Central memory CD8-positive, alpha-beta T cell (primary cell): ENCODE results near the gene SET.
"Not testable (repeated sequence)": the region's sequence is repeated elsewhere in the genome, so short reads cannot be mapped to it uniquely, and the experiment has no call there.

Source experiments
- ATAC-seq: fragments of 150-1000 bp; cut with Tn5 transposase; replicated peaks from 2 replicates; pipeline ENCODE4 v1.10.0; 2022; ENCODE audit warnings: mild to moderate bottlenecking, moderate FRiP score, moderate number of reproducible peaks; ENCODE audit not compliant: poor library complexity, severe bottlenecking; ENCODE audit errors: extremely low read depth
- DNase-seq, 2 donors: peaks; one replicate each; pipeline ENCODE4 v3.0.0; 2021; ENCODE audit warnings: low spot score in 2 of 2
- H3K27ac Mint-ChIP-seq: one replicate; pipeline ENCODE4 v1.8.0; 2022; ENCODE audit warnings: low read depth, mild to moderate bottlenecking, moderate library complexity, mixed read lengths
- H3K27me3 Mint-ChIP-seq: one replicate; pipeline ENCODE4 v1.8.0; 2022; ENCODE audit warnings: mixed read lengths
- H3K36me3 Mint-ChIP-seq: one replicate; pipeline ENCODE4 v1.8.0; 2022; ENCODE audit warnings: mild to moderate bottlenecking, moderate library complexity, mixed read lengths; ENCODE audit not compliant: insufficient read depth
- H3K4me1 Mint-ChIP-seq: one replicate; pipeline ENCODE4 v1.8.0; 2022; ENCODE audit warnings: mixed read lengths
- H3K4me3 Mint-ChIP-seq: one replicate; pipeline ENCODE4 v1.8.0; 2022; ENCODE audit warnings: mild to moderate bottlenecking, moderate library complexity, mixed read lengths
- H3K9me3 Mint-ChIP-seq: one replicate; pipeline ENCODE4 v1.8.0; 2022; ENCODE audit warnings: mixed read lengths

The SET gene

DNA sequence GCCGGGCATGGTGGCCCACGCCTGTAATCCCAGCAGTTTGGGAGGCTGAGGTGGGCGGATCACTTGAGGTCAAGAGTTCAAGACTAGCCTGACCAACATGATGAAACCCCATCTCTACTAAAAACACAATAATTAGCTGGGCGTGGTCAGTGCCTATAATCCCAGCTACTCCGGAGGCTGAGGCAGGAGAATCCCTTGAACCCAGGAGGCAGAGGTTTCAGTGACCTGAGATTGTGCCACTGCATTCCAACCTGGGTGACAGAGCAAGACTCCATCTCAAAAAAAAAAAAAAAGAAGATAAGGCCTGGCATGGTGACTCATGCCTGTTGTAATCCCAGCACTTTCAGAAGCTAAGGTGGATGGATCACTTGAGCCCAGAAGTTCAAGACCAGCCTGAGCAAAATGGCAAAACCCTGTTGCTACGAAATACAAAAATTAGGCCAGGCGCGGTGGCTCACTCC lies 22.5 kb upstream of the SET start:
- not testable (repeated sequence) for DNase-seq, H3K27me3 Mint-ChIP-seq, H3K9me3 Mint-ChIP-seq, H3K27ac Mint-ChIP-seq, ATAC-seq, H3K36me3 Mint-ChIP-seq, H3K4me3 Mint-ChIP-seq, H3K4me1 Mint-ChIP-seq

DNA sequence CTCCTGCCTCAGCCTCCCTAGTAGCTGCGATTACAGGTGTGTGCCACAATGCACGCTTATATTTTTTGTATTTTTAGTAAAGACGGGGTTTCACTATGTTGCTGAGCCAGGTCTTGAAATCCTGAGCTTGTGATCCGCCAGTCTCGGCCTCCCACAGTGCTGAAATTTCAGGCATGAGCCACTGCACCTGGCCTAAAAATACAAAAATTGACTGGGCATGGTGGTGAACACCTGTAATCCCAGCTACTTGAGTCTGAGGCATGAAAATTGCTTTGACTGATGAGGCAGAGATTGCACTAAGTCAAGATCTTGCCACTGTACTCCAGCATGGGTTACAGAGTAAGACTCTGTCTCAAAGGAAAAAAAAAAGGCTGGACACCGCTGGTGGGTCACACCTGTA lies 19.2 kb upstream of the SET start:
- H3K9me3 Mint-ChIP-seq: no peaks in the 10 kb centered on the region
- H3K4me3 Mint-ChIP-seq: no peak overlapping the region
- no peak for ATAC-seq
- no peak overlapping the region for H3K27ac Mint-ChIP-seq
- H3K27me3 Mint-ChIP-seq: no peaks in the 10 kb centered on the region
- no peaks in the 10 kb centered on the region for H3K4me1 Mint-ChIP-seq
- no peaks in the 10 kb centered on the region for H3K36me3 Mint-ChIP-seq
- no peak for DNase-seq

DNA sequence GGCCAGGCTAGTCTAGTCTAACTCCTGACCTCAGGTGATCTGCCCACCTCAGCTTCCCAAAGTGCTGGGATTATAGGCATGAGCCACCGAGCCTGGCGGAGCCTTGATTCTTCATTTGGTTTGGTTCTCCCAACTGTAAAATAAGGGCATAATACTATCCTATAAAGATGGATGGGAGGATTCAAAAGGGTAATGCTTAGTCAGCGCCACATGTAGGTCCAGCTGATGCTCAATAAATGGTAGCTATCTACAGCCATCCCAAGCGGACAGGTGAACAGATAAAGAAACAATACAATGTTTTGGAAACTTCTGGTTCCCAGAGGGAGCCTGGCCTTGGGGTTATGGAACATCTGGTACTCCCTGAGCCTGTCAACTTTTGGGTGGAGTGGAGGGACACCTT lies 13.6 kb upstream of the SET start:
- H3K4me3 Mint-ChIP-seq: no peak overlapping the region
- H3K27me3 Mint-ChIP-seq: no peaks in the 10 kb centered on the region
- DNase-seq: no peak
- no peaks in the 10 kb centered on the region for H3K4me1 Mint-ChIP-seq
- peak overlapping the region; percentile 46 for H3K27ac Mint-ChIP-seq
- no peaks in the 10 kb centered on the region for H3K9me3 Mint-ChIP-seq
- H3K36me3 Mint-ChIP-seq: peaks cover 4% of the 10 kb centered on the region
- no peak for ATAC-seq

DNA sequence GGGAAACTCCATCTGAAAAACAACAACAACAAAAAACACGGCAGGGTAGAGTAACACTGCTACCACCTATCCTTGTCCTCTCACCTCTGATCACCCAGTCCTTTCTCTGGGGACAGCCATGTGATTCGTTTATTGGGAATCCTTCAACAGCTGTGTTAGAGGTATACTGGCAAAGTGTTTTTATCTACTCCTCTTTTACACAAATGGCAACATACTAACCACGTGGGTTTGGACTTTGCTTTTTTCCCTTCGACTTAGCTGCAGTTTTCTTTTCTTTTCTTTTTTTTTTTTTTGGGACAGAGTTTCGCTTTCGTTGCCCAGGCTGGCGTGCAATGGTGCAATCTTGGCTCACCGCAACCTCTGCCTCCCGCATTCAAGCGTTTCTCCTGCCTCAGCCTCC lies 11.2 kb upstream of the SET start:
- H3K9me3 Mint-ChIP-seq: no peaks in the 10 kb centered on the region
- H3K4me1 Mint-ChIP-seq: no peaks in the 10 kb centered on the region
- H3K4me3 Mint-ChIP-seq: no peak overlapping the region
- no peak for ATAC-seq
- DNase-seq: no peak
- H3K36me3 Mint-ChIP-seq: peaks cover 4% of the 10 kb centered on the region
- no peak overlapping the region for H3K27ac Mint-ChIP-seq
- no peaks in the 10 kb centered on the region for H3K27me3 Mint-ChIP-seq

GRCh38 chr9:128683340-128684064 lies 5.5 kb upstream of the SET start:
- no peaks in the 10 kb centered on the region for H3K27me3 Mint-ChIP-seq
- no peaks in the 10 kb centered on the region for H3K9me3 Mint-ChIP-seq
- H3K36me3 Mint-ChIP-seq: peaks cover 10% of the 10 kb centered on the region
- peaks cover 45% of the 10 kb centered on the region for H3K4me1 Mint-ChIP-seq
- H3K4me3 Mint-ChIP-seq: peak overlapping the region; percentile 92
- peak overlapping the region; percentile 99 for H3K27ac Mint-ChIP-seq
- DNase-seq (no peak), ATAC-seq (peak; percentile 31)

- H3K4me3 Mint-ChIP-seq: peak overlapping the region; percentile 92
- peaks cover 11% of the 10 kb centered on the region for H3K36me3 Mint-ChIP-seq
- H3K27me3 Mint-ChIP-seq: no peaks in the 10 kb centered on the region
- H3K9me3 Mint-ChIP-seq: no peaks in the 10 kb centered on the region
- peaks cover 45% of the 10 kb centered on the region for H3K4me1 Mint-ChIP-seq
- DNase-seq (no peak), ATAC-seq (no peak)
- H3K27ac Mint-ChIP-seq: peak overlapping the region; percentile 99
Measured at GRCh38 chr9:128684065-128684324, 5.0 kb upstream of the SET start.

DNA sequence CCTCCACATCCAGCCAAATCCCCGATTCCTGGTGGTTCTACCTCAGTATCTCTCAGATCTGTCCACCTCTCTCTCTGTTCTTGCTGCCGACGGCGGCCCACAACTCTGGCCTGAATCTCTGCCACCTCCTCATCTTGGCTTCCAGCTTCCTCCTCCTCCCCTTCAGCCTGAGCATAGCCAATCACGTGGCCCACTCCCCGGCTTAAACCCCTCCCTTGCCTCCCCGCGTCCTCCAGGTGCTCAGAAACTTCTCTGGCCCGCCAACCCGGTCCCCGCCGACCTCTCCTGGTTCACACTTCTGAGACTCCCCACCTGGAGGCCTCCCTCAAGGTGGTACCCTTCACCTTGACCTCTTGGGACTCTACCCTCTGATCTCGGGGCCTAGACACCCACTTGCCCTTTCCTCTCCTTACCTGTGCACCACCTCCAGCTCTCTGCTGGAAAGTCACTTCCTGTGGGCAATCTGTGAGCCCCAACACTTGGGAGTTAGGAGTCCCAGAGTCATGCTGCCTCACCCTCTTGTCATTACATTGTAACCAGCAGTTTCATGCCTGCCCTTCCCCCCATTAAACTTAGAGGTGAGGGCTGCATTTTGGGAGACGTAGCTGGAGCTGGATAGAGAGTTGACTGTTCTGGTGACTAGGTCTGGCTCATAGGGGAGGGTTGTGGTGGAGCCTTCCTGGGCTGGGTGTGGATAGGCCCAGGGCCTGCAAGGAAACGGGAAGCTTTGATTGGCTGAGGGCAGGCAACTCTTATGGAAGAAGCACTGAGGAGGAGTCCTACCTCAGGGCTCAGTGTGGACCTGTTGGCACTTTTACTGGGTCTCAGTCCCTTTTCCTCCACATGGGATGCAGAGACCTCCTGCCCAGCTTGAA lies 4.5 kb upstream of the SET start:
- DNase-seq: peak; percentile 48 to 52
- Mint-ChIP-seq H3K27me3 (no peaks in the 10 kb centered on the region), H3K9me3 (no peaks in the 10 kb centered on the region), H3K4me1 (peaks cover 45% of the 10 kb centered on the region), H3K4me3 (peak overlapping the region; percentile 92), H3K27ac (peak overlapping the region; percentile 99), H3K36me3 (peaks cover 11% of the 10 kb centered on the region)
- ATAC-seq: peak; percentile 50

- H3K27ac Mint-ChIP-seq: peak overlapping the region; percentile 99
- H3K27me3 Mint-ChIP-seq: no peaks in the 10 kb centered on the region
- ATAC-seq: peak; percentile 24
- H3K4me1 Mint-ChIP-seq: peaks cover 51% of the 10 kb centered on the region
- no peak for DNase-seq
- H3K9me3 Mint-ChIP-seq: no peaks in the 10 kb centered on the region
- H3K36me3 Mint-ChIP-seq: peaks cover 14% of the 10 kb centered on the region
- peak overlapping the region; percentile 92 for H3K4me3 Mint-ChIP-seq
Measured at GRCh38 chr9:128685636-128686489, 3.2 kb upstream of the SET start.

GRCh38 chr9:128687453-128687852 lies 1.6 kb upstream of the SET start:
- DNase-seq (no peak), ATAC-seq (no peak)
- H3K27me3 Mint-ChIP-seq: no peaks in the 10 kb centered on the region
- peaks cover 28% of the 10 kb centered on the region for H3K36me3 Mint-ChIP-seq
- peaks cover 61% of the 10 kb centered on the region for H3K4me1 Mint-ChIP-seq
- H3K9me3 Mint-ChIP-seq: no peaks in the 10 kb centered on the region
- H3K27ac Mint-ChIP-seq: peak overlapping the region; percentile 99
- H3K4me3 Mint-ChIP-seq: peak overlapping the region; percentile 81

DNA sequence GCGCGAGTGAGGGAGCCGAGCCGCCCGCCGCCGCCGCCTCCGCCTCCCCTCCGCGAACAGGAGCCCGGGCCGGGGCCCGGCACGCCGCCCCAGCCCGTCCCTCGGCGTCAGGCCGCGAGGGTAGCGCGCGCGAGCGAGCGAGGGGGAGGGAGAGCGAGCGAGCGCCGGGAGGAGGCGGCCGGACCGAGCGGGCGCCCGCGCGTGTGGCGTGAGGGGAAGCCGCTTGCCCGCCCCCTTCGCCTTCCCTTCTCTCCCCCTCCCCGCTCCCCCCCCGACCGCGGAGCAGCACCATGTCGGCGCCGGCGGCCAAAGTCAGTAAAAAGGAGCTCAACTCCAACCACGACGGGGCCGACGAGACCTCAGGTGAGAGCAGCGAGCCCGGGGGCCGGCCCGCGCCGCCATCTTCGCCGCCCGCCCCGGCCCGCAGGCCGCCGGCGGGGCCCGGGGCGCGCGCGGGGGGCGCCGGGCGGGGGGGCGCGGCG lies 312 bp downstream of the SET start:
- ATAC-seq: peak; percentile 11
- Mint-ChIP-seq H3K27ac (no peak overlapping the region), H3K27me3 (no peaks in the 10 kb centered on the region), H3K4me3 (peak overlapping the region; percentile 81), H3K9me3 (no peaks in the 10 kb centered on the region), H3K36me3 (peaks cover 42% of the 10 kb centered on the region), H3K4me1 (peaks cover 55% of the 10 kb centered on the region)
- no peak for DNase-seq

DNA sequence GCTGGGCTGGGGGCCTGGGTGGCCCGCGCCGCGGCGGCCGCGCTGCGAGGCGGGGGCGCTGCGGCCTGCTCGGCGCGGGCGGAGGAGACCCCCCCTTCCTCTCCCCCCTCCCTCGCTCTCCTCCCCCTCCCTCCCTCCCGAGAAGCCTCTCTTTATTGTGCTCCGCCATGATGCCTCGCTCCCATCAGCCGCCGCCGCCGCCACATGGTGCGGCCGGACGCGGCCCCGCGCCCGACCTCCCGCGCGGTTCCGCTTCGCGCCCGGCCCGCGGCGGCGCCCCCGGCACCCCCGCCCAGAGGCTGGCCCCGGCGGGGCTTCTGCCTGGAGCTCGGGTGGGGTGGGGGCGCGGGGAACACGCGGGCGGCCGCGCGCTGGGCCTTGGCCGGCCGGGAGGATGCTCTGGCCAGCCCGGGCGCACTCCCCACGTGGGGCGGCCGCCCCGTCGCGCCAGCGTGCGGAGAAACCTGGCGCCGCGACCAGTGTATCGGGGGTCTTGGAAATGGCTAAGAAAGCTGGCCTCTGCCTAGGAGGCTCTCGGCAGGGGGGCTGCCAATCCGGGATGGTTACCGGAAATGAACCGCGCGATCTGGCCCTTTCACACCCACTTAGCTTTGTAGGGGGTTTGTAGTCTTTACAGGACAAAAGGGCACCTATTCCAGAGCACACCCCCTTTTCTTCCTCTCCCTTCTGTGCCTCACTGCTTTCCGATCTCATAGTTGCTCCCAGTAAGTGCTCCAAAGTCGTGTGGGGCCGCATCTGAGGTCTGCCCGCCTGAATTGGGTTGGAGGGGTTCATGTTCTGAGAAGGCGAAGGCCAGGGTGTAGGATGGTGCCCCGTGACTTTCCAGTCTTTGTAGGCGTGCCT lies 1.0 kb downstream of the SET start:
- DNase-seq (no peak), ATAC-seq (no peak)
- Mint-ChIP-seq H3K27me3 (no peaks in the 10 kb centered on the region), H3K9me3 (no peaks in the 10 kb centered on the region), H3K4me3 (peak overlapping the region; percentile 90), H3K4me1 (peaks cover 48% of the 10 kb centered on the region), H3K27ac (peak overlapping the region; percentile 89), H3K36me3 (peaks cover 46% of the 10 kb centered on the region)

DNA sequence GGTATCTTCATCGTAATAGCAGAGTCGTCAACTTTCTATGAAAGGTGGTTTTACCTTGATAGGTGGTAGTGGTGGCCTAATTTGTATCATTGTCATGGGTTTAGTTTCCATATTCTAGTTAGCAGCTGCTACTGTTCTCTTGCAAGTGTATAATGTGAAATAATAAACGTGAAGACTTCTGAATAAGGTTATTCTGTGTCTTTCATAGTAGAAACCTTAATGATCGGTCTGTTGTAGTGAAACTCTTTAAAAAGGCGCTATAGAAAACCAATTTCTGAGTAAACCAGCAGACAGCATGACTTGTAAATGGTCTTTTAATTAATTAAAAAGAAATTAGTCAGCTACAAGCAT lies 1.6 kb downstream of the SET start:
- DNase-seq (no peak), ATAC-seq (no peak)
- Mint-ChIP-seq H3K27ac (peak overlapping the region; percentile 89), H3K36me3 (peaks cover 50% of the 10 kb centered on the region), H3K9me3 (no peaks in the 10 kb centered on the region), H3K4me3 (peak overlapping the region; percentile 90), H3K27me3 (no peaks in the 10 kb centered on the region), H3K4me1 (peaks cover 42% of the 10 kb centered on the region)
